ENCODE measurements around the gene GOLGA6L10. TPM values are rescaled to one million over a fixed set of nuclear protein-coding genes. Genes with fewer than 3 reads are reported as not detected.

GOLGA6L10 gene
- polyA plus RNA-seq, 3 donors from 2014 or later, result 0.21 TPM; not detected in 2

Other genes with a start within 250 kb of the GOLGA6L10 start
- gene EFL1, start 86.7 kb downstream of the GOLGA6L10 start, polyA plus RNA-seq, result 10 to 100 TPM in 2 of 3 donors, 1 to 10 TPM in 1; 9.4 to 22.5 (median 15.3) TPM
- gene SAXO2, start 86.7 kb downstream of the GOLGA6L10 start, polyA plus RNA-seq, result 1 to 10 TPM in 1 of 3 donors, under 1 TPM in 1, not detected in 1; 0.11 to 2.3 TPM
- under 1 TPM in 2 of 3 donors, not detected in 1; 0.12 to 0.19 TPM for gene GOLGA6L9, start 80.3 kb upstream of the GOLGA6L10 start, polyA plus RNA-seq
- gene RPS17, start 191.0 kb upstream of the GOLGA6L10 start, polyA plus RNA-seq, result 1,000 to 10,000 TPM in 1 of 3 donors, 100 to 1,000 TPM in 2; 584 to 1,003 (median 663) TPM

Measured in immature natural killer cell (primary cell).